CD4-positive, alpha-beta memory T cell (primary cell): ENCODE data around the gene AGRP. TPM values are rescaled to one million over a fixed set of nuclear protein-coding genes. Genes with fewer than 3 reads are reported as not detected.

Experiments
- CTCF ChIA-PET: fragments of 350-600 bp; sonication (Branson Sonifier 250); formaldehyde crosslinking; loops from one replicate; lab custom pipeline; 2021; ENCODE audit warnings: inconsistent platforms; ENCODE audit not compliant: partially characterized antibody; lab: Charles Lee
- POLR2A ChIA-PET: fragments of 350-600 bp; sonication (Branson Sonifier 250); formaldehyde crosslinking; loops from one replicate; lab custom pipeline; 2021; ENCODE audit not compliant: partially characterized antibody; lab: Charles Lee
- DNase-seq, 5 donors: peaks; one replicate each; pipeline versions ENCODE4 v3.0.0 to v3.0.0-alpha.2; 2020 to 2022; ENCODE audit warnings: mixed read lengths in 1 of 5
- H3K27ac ChIP-seq: one replicate; pipeline ENCODE4 v1.7.0; 2013; ENCODE audit warnings: low read depth, low read length
- H3K27me3 ChIP-seq: 2 replicates; pipeline ENCODE4 v1.7.0; 2013; ENCODE audit warnings: mild to moderate bottlenecking, low read length, moderate library complexity; ENCODE audit not compliant: insufficient read depth
- H3K36me3 ChIP-seq: 2 replicates; pipeline ENCODE4 v1.7.0; 2013; ENCODE audit warnings: mild to moderate bottlenecking, low read length, moderate library complexity; ENCODE audit not compliant: insufficient read depth
- H3K4me1 ChIP-seq: 2 replicates; pipeline ENCODE4 v1.7.0; 2013; ENCODE audit warnings: mild to moderate bottlenecking, low read length, moderate library complexity; ENCODE audit not compliant: insufficient read depth
- H3K4me3 ChIP-seq, 2 donors: one replicate each; pipeline ENCODE4 v1.7.0; 2013; ENCODE audit warnings: low read length in 2 of 2, mild to moderate bottlenecking in 1 of 2
- H3K9me3 ChIP-seq, 2 donors: one replicate each; pipeline ENCODE4 v1.7.0; 2013; ENCODE audit warnings: low read length in 2 of 2, control low read depth in 1 of 2; ENCODE audit not compliant: control insufficient read depth in 1 of 2
- H3K27ac Mint-ChIP-seq, 7 donors: one replicate each; pipeline ENCODE4 v1.8.0; 2020 to 2021; ENCODE audit warnings: mixed read lengths in 7 of 7, mild to moderate bottlenecking in 6 of 7, inconsistent platforms in 3 of 7, moderate library complexity in 3 of 7
- H3K27me3 Mint-ChIP-seq, 2 donors: one replicate each; pipeline ENCODE4 v1.8.0; 2020 to 2021; ENCODE audit warnings: mixed read lengths in 2 of 2
- H3K36me3 Mint-ChIP-seq, 2 donors: one replicate each; pipeline ENCODE4 v1.8.0; 2020 to 2021; ENCODE audit warnings: mixed read lengths in 2 of 2, inconsistent platforms in 1 of 2, mild to moderate bottlenecking in 1 of 2
- H3K4me1 Mint-ChIP-seq, 4 donors: one replicate each; pipeline ENCODE4 v1.8.0; 2020 to 2021; ENCODE audit warnings: mixed read lengths in 4 of 4, mild to moderate bottlenecking in 1 of 4
- H3K4me3 Mint-ChIP-seq, 8 donors: one replicate each; pipeline ENCODE4 v1.8.0; 2020 to 2021; ENCODE audit warnings: mixed read lengths in 8 of 8, mild to moderate bottlenecking in 7 of 8, moderate library complexity in 6 of 8, inconsistent platforms in 3 of 8
- H3K9me3 Mint-ChIP-seq, 8 donors: one replicate each; pipeline ENCODE4 v1.8.0; 2020 to 2021; ENCODE audit warnings: mixed read lengths in 8 of 8, mild to moderate bottlenecking in 5 of 8, inconsistent platforms in 3 of 8, moderate library complexity in 1 of 8
- intact Hi-C: fragments of 100-400 bp; cut with micrococcal nuclease; formaldehyde crosslinking; loops from one replicate; pipeline ENCODE4 v1.15.1; 2023
- polyA plus RNA-seq, 2 donors: library from polyadenylated mRNA; unstranded; fragments of 300-500 nt; fragmentation: Illumina TruSeq; gene quantifications; one replicate each; pipeline ENCODE4 v1.2.3, GENCODE V29; 2021
- total RNA-seq, 2 experiments: library from RNA; stranded (reverse); gene quantifications; one replicate each; pipeline ENCODE4 v1.2.3, GENCODE V29; 2021

The AGRP gene
- total and polyA plus RNA-seq, 4 experiments from 2014 or later, result not detected

GRCh38 chr16:67436640-67437193 lies 46.6 kb downstream of the AGRP start:
- no peak overlapping the region for H3K4me3 Mint-ChIP-seq
- peak overlapping the region in 2 of 7 donors; percentile 64 to 92 for H3K27ac Mint-ChIP-seq
- peaks cover 0 to 5% (median 2%) of the 10 kb centered on the region in 4 donors for H3K4me1 Mint-ChIP-seq
- no peaks in the 10 kb centered on the region for H3K9me3 ChIP-seq
- peaks cover 2% of the 10 kb centered on the region for H3K27me3 ChIP-seq
- peaks cover under 1% of the 10 kb centered on the region for H3K4me1 ChIP-seq
- intact Hi-C loops, result no loop called here
- H3K27me3 Mint-ChIP-seq, result peaks cover 3 to 4% of the 10 kb centered on the region in 2 donors
- peaks cover 6% of the 10 kb centered on the region for H3K36me3 ChIP-seq
- H3K36me3 Mint-ChIP-seq, result peaks cover 16 to 39% of the 10 kb centered on the region in 2 donors
- POLR2A ChIA-PET, result no interaction called here
- no peak overlapping the region for H3K27ac ChIP-seq
- CTCF ChIA-PET, result interaction anchor here (1.1 kb wide), 1 partner anchor 9 kb away, joined by 4 read pairs; no protein-coding TSS in a partner anchor
- H3K4me3 ChIP-seq, result no peak overlapping the region
- no peaks in the 10 kb centered on the region for H3K9me3 Mint-ChIP-seq
- DNase-seq, result no peak

GRCh38 chr16:67435758-67436164 lies 47.6 kb downstream of the AGRP start:
- no peak for DNase-seq
- intact Hi-C loops, result no loop called here
- Mint-ChIP-seq H3K4me3 (no peak overlapping the region), H3K27me3 (peaks cover 4 to 5% of the 10 kb centered on the region in 2 donors), H3K36me3 (peaks cover 16 to 35% of the 10 kb centered on the region in 2 donors), H3K4me1 (peaks cover 0 to 6% (median 3%) of the 10 kb centered on the region in 4 donors), H3K27ac (no peak overlapping the region), H3K9me3 (no peaks in the 10 kb centered on the region)
- Histone ChIP-seq H3K27ac (no peak overlapping the region), H3K4me3 (no peak overlapping the region), H3K27me3 (peaks cover 6% of the 10 kb centered on the region), H3K4me1 (peaks cover 4% of the 10 kb centered on the region), H3K9me3 (no peaks in the 10 kb centered on the region), H3K36me3 (peaks cover 5% of the 10 kb centered on the region)
- ChIA-PET CTCF (interaction anchor here (1.1 kb wide), 1 partner anchor 8 kb away, joined by 4 read pairs; no protein-coding TSS in a partner anchor), POLR2A (no interaction called here)

GRCh38 chr16:67433131-67433719 lies 50.1 kb downstream of the AGRP start:
- DNase-seq, result no peak
- Mint-ChIP-seq H3K27me3 (peaks cover 20 to 21% of the 10 kb centered on the region in 2 donors), H3K9me3 (peaks cover 0 to 2% (median 0%) of the 10 kb centered on the region in 8 donors), H3K4me1 (peaks cover 0 to 10% (median 7%) of the 10 kb centered on the region in 4 donors), H3K4me3 (peak overlapping the region in 2 of 8 donors; percentile 50 to 61), H3K36me3 (peaks cover 8 to 15% of the 10 kb centered on the region in 2 donors), H3K27ac (peak overlapping the region in 2 of 7 donors; percentile 38 to 68)
- intact Hi-C loops, result no loop called here
- POLR2A ChIA-PET, result no interaction called here
- Histone ChIP-seq H3K27ac (no peak overlapping the region), H3K9me3 (no peaks in the 10 kb centered on the region), H3K27me3 (peaks cover 17% of the 10 kb centered on the region), H3K36me3 (peaks cover 1% of the 10 kb centered on the region), H3K4me3 (no peak overlapping the region), H3K4me1 (peaks cover 4% of the 10 kb centered on the region)
- CTCF ChIA-PET, result no interaction called here

Other genes starting within 250 kb of the AGRP start
- gene FHOD1, start 236.1 kb downstream of the AGRP start, total RNA-seq, result 10 to 100 TPM; 56.0 to 63.3 TPM
- 1 to 10 TPM; 3.3 to 5.9 TPM for gene FHOD1, start 236.1 kb downstream of the AGRP start, polyA plus RNA-seq
- gene SLC9A5, start 234.6 kb downstream of the AGRP start, total RNA-seq, result 1 to 10 TPM; 1.7 to 2.1 TPM
- under 1 TPM in 1 of 2 donors, not detected in 1; 0.09 TPM for gene SLC9A5, start 234.6 kb downstream of the AGRP start, polyA plus RNA-seq
- 10 to 100 TPM; 17.3 to 24.0 TPM for gene PLEKHG4, start 204.0 kb downstream of the AGRP start, total RNA-seq
- 1 to 10 TPM; 4.3 to 4.9 TPM for gene PLEKHG4, start 204.0 kb downstream of the AGRP start, polyA plus RNA-seq
- gene KCTD19, start 156.8 kb downstream of the AGRP start, total RNA-seq, result not detected
- under 1 TPM in 1 of 2 donors, not detected in 1; 0.10 TPM for gene KCTD19, start 156.8 kb downstream of the AGRP start, polyA plus RNA-seq
- not detected for gene LRRC36, start 156.7 kb downstream of the AGRP start, total RNA-seq
- not detected for gene LRRC36, start 156.7 kb downstream of the AGRP start, polyA plus RNA-seq
- gene TPPP3, start 90.0 kb downstream of the AGRP start, total RNA-seq, result not detected
- gene TPPP3, start 90.0 kb downstream of the AGRP start, polyA plus RNA-seq, result not detected
- not detected for gene ZDHHC1, start 67.1 kb downstream of the AGRP start, total RNA-seq
- not detected for gene ZDHHC1, start 67.1 kb downstream of the AGRP start, polyA plus RNA-seq
- gene HSD11B2, start 52.4 kb downstream of the AGRP start, total RNA-seq, result not detected
- under 1 TPM in 1 of 2 donors, not detected in 1; 0.29 TPM for gene HSD11B2, start 52.4 kb downstream of the AGRP start, polyA plus RNA-seq
- gene ATP6V0D1, start 2.4 kb downstream of the AGRP start, total RNA-seq, result 10 to 100 TPM; 42.8 to 49.0 TPM
- 100 to 1,000 TPM in 1 of 2 donors, 10 to 100 TPM in 1; 92.8 to 133 TPM for gene ATP6V0D1, start 2.4 kb downstream of the AGRP start, polyA plus RNA-seq
- 10 to 100 TPM; 46.8 to 53.8 TPM for gene RIPOR1, start 45.3 kb upstream of the AGRP start, total RNA-seq
- 1 to 10 TPM in 1 of 2 donors, under 1 TPM in 1; 0.75 to 7.1 TPM for gene RIPOR1, start 45.3 kb upstream of the AGRP start, polyA plus RNA-seq
- gene CTCF, start 79.0 kb upstream of the AGRP start, total RNA-seq, result 10 to 100 TPM; 69.8 to 72.5 TPM
- 10 to 100 TPM; 26.5 to 85.7 TPM for gene CTCF, start 79.0 kb upstream of the AGRP start, polyA plus RNA-seq
- 100 to 1,000 TPM; 194 to 195 TPM for gene CARMIL2, start 161.6 kb upstream of the AGRP start, total RNA-seq
- 10 to 100 TPM in 1 of 2 donors, 1 to 10 TPM in 1; 7.5 to 36.3 TPM for gene CARMIL2, start 161.6 kb upstream of the AGRP start, polyA plus RNA-seq
- 10 to 100 TPM; 49.6 to 50.6 TPM for gene ACD, start 176.7 kb upstream of the AGRP start, total RNA-seq
- 10 to 100 TPM; 33.3 to 48.5 TPM for gene ACD, start 176.7 kb upstream of the AGRP start, polyA plus RNA-seq
- 1 to 10 TPM; 7.4 to 8.8 TPM for gene PARD6A, start 177.4 kb upstream of the AGRP start, total RNA-seq
- gene PARD6A, start 177.4 kb upstream of the AGRP start, polyA plus RNA-seq, result 10 to 100 TPM; 17.8 to 26.5 TPM
- 1 to 10 TPM; 6.7 to 7.7 TPM for gene ENKD1, start 183.2 kb upstream of the AGRP start, total RNA-seq
- 1 to 10 TPM; 1.1 to 2.4 TPM for gene ENKD1, start 183.2 kb upstream of the AGRP start, polyA plus RNA-seq
- gene C16orf86, start 183.3 kb upstream of the AGRP start, total RNA-seq, result 1 to 10 TPM; 2.9 to 3.6 TPM
- 1 to 10 TPM; 4.1 TPM for gene C16orf86, start 183.3 kb upstream of the AGRP start, polyA plus RNA-seq
- gene GFOD2, start 235.8 kb upstream of the AGRP start, total RNA-seq, result 10 to 100 TPM; 18.0 to 19.8 TPM
- gene GFOD2, start 235.8 kb upstream of the AGRP start, polyA plus RNA-seq, result 10 to 100 TPM; 10.8 to 19.2 TPM